HCT116 (cell line): ENCODE results near the gene FEV.

Experiments
- CEBPB ChIP-seq: IDR thresholded peaks from 2 replicates; pipeline ENCODE4 v1.6.1; 2012; ENCODE audit warnings: low read depth
- SIN3A ChIP-seq: IDR thresholded peaks from 2 replicates; pipeline ENCODE4 v1.6.1; 2012; ENCODE audit warnings: low read depth
- TF ChIP-seq, protein P1 (sequence below), 3 experiments: fragments of 200-600 bp in 1 of 3; sonication (generic) in 1 of 3; IDR thresholded peaks in 2 of 3; conservative IDR thresholded peaks in 1 of 3; 2 replicates each; pipeline ENCODE4 v1.5.1; 2012 to 2017; ENCODE audit warnings: low read depth in 2 of 3, low read length in 2 of 3, antibody characterized with exemption in 1 of 3, borderline replicate concordance in 1 of 3, control low read depth in 1 of 3, mild to moderate bottlenecking in 1 of 3, mixed read lengths in 1 of 3, mixed run types in 1 of 3, moderate library complexity in 1 of 3; ENCODE audit not compliant: insufficient read depth in 1 of 3

DNA sequence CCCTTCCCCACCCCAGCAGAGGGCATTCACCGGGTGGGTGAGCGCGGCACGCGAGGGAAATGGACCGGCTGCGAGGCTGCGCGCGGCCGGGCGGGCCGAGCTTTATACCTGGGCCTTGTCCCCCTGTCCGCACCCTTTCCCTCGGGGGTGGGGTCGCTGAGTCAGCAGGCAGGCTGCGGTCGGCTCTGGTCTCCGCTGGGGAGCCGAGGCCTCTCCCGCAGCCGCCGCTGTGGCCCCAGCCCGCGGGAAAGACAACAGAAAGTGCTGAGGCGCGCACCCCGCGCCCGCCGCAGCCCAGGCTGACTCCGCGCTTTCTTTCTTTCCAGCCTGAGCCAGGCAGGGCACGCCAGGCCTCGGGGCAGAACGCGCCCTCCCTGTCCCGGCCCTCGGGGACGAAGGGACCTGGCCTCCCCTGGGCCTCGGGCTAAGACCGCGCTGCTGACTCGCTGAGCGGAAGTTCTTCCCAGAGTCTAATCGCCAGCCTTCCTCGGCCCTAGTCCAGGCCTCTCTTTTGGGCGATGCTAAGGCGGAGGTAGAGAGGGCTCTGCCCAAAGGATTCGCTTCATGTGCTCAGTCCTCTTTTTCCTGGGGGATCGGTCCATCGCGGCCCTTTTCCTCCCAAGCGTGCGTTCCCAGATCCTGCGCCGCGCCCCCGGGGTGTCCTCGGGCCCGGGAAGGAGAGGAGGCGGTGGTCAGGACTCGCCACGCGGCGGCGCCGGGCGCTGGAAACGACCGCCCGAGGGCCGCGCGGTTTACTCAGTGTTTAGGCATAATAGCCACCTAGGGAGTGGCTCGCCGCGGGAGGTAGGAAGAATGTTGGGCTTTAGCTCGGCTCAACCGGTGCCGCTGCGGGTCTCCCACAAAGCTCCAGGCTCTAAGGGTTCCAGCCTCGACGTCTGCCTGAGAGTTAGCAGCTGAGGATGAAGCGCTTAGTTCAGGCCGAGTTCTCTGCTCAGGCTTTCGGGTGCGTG, 8.6 kb upstream of the FEV start, which contains the start of gene CRYBA2:
- TF ChIP-seq, protein P1, sequence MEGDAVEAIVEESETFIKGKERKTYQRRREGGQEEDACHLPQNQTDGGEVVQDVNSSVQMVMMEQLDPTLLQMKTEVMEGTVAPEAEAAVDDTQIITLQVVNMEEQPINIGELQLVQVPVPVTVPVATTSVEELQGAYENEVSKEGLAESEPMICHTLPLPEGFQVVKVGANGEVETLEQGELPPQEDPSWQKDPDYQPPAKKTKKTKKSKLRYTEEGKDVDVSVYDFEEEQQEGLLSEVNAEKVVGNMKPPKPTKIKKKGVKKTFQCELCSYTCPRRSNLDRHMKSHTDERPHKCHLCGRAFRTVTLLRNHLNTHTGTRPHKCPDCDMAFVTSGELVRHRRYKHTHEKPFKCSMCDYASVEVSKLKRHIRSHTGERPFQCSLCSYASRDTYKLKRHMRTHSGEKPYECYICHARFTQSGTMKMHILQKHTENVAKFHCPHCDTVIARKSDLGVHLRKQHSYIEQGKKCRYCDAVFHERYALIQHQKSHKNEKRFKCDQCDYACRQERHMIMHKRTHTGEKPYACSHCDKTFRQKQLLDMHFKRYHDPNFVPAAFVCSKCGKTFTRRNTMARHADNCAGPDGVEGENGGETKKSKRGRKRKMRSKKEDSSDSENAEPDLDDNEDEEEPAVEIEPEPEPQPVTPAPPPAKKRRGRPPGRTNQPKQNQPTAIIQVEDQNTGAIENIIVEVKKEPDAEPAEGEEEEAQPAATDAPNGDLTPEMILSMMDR (IDR thresholded peaks at IDR 0.05 in 2 of 3, conservative IDR thresholded peaks at IDR 0.05 in 1 of 3; ENCODE audit: borderline replicate concordance in 1 of 3, insufficient read depth in 1 of 3, low read depth in 2 of 3, low read length in 2 of 3), result no peak
- TF ChIP-seq CEBPB, result no peak
- no peak for TF ChIP-seq SIN3A
